Activated CD8-positive, alpha-beta memory T cell treated with anti-CD3 and anti-CD28 coated beads, Interleukin-2, amount 50 U/mL, for 24 hours (primary cell): ENCODE data around the gene MTIF3.
A peak's percentile ranks its signal among the peaks of the same experiment; 100 is the strongest.

Source experiments
- DNase-seq: peaks from one replicate; pipeline ENCODE4 v3.0.0-alpha.2; 2020; ENCODE audit errors: extremely low read depth

Gene MTIF3

DNA sequence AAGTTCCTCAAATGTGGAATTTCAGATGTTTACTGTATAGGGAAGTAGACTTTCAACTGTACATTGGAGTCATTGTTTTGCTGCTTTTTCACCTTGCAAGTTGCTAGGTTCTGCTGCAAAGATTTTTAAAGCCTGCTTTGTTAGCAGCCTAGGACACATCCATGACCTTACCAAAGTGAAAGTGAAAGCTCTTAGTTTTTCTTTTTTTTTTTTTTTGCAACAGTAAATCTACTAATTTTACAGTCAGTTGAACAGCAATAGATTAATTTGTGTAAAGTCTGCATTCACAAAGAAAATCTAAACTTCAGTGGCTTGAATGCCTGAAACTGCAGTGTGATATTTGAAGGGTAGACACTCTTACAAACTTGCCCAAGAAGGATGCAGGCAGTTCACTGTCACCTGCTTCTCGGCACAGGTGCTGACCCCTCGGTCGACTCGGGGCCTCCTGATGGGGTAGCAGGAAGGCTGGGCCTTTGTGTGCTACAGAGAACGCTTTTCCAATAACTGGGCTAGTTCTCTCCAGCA is 5.0 kb upstream of the MTIF3 start:
- no peak for DNase-seq

DNA sequence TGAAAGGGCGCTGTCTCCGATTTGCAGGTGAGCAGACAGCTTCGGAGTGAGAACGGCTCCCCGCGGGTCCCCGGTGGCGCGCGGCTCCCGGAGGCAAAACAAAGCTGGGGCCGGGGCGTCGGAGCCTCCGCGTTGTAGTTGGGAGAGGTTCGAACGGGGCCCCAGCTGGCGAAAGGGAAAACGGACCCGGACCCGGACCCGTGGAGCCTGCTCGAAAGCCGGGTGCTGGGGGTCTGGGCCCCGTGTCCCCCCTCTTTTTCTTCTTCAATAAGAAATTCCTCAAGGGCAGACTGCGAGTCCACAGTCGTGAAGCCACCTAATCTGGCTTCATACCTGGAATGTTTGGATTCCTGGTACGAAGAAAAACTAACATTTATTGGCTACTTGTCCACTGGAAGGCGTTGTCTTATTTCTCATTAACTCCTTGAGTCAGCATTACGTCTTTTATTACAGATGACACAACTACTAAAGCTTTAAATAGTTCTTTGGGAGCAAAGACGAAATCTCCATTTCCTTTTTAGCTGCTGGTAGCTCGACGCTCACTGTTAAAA is 632 bp upstream of the MTIF3 start:
- DNase-seq: no peak

DNA sequence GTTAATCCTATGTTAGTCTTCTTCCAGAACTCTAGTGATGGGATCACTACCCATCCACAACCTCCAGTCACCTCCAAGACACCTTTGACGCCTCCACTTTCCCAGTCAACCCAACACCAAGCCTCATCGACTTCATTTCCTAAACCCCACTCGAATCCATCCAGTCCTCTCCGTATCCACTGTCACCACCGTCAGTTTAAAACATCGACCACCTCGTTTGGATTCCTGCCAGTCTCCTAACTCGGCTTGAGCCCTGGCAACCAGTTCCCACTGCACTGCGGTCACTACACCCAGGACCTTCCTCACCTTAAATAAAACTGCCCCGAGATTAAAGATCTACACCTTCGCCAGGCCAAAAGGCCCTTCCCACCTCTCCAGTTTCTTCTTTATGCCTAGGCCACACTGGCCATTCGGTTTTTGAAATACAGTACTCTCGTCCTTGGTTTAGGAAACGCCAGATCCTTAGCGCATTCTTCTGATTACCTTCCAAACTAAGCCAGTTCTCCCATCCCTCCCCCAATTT is 1.2 kb downstream of the MTIF3 start:
- no peak for DNase-seq

DNA sequence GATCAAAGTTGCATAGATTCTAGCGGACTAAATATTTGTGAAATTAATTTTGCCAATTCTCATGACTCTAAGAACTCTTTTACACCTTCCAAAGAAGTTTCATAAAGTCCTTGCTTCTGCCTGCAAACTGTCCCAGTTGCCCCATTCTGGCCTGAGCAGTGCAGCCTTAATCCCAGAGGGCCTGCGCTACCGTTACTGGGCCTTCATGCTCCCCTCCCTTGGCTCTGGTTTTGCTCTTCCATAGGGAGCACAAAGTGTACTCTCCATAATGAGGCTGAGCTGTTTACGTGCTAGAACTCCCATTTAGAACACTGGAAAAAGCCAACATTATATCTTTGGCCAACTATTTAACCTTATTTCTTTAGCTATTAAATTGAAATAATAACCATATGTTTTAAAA is 2.1 kb downstream of the MTIF3 start:
- no peak for DNase-seq

DNA sequence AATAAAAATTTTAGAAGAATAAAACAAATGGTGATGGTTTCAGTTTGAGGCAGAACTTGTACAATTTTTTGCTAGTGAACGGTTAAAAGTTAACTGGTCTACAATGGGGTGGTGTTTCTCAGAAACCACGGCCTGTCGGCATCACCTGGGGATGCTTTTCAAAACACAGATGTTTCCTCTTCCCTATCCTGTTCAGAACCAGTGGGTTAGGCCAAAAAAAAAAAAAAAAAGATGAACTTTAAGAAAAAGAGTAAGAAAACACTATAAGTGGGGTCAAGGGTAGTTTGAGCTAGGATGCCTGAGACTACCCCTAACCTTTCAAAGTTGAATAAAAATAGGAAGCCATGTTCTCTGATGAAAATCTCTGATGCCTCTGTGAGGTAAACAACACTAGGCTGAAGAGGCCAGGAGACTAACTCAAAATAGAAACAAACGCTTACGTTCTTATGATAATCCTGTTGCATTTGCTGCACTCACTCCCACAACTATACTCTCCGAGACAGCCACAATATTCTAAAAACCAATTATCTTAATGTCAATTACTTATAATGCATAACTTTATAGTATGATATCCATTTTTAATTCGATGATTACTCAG is 3.3 kb downstream of the MTIF3 start:
- DNase-seq: no peak

DNA sequence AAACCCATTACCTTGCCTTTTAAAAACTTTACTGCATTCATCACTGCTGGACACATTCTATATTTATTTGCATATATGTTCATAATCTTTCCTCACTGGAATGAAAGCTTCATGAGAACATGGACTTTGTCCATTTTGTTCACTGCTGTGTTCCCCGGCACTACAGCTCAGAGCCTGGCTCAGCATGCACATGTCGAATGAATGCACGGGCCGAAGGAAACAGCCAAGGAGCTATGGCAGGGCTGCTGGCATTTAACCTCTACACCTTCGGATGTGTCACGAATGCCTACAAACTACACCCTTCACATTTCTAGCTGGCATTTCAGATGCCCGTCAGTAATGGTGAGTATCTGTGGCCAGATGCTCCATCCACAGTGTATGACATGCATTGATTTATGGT is 7.6 kb downstream of the MTIF3 start:
- no peak for DNase-seq

DNA sequence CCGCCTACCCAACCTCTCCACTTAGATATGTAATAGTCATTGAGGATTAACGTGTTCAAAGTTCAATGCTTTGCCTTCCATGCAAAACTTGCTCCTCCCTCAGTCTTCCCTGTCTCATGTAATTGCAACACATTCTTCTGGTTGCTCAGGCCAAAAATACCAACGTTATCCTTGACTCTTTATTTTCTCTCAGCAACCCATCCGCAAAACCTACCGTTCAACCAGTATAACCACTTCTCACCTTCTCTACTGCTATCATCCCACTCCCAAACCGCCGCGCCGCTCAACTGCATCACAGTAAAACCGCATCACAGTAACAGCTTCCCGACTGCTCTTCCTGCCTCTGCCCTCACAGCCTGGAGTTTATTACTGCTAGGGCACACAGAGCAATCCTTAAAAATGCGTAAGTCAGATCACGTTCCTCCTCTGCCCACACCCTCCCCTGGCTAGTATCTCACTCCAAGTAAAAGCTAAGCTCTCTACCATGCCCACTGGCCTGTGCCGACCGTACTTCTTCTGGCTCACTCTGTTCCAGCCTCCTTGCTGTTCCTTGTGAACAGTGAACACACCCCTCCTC is 8.2 kb downstream of the MTIF3 start:
- DNase-seq: no peak

DNA sequence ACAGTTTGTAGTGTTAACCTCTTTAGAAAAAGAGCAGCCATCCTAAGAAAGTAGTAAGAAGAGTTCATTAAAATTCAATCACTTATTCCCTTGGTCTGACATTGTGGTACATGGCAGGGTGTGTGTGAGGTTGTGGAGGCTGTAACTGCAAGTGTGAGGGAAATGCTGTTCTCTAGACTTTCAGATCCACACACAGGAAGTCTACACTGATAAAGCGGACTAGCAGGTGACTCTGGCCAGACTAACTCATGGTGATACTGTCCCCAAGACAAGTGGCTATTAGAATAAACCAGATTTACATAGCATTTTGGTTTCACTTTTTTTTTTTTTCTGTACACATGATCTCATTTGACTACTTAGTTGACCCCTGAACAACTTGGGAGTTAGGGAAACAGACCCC is 10.0 kb downstream of the MTIF3 start:
- no peak for DNase-seq

DNA sequence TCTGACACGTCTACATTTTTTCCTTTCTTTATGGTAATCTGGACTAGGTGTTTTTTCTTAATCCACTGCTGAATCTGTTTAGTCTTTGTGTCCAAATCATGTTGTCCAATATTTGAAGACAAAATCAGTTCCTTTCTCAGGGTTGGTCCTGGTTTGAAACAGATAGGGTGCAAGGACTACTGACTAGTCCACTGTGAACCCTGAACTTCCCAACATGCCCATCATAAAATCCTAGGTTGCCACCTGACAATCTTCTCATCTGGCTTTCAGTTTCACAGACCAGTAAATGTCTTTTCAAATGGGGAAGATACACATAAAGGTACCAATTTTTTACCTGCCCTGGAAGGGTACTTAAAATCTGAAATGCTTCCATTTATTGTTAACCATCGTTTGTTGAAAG is 13.2 kb downstream of the MTIF3 start:
- DNase-seq: no peak

DNA sequence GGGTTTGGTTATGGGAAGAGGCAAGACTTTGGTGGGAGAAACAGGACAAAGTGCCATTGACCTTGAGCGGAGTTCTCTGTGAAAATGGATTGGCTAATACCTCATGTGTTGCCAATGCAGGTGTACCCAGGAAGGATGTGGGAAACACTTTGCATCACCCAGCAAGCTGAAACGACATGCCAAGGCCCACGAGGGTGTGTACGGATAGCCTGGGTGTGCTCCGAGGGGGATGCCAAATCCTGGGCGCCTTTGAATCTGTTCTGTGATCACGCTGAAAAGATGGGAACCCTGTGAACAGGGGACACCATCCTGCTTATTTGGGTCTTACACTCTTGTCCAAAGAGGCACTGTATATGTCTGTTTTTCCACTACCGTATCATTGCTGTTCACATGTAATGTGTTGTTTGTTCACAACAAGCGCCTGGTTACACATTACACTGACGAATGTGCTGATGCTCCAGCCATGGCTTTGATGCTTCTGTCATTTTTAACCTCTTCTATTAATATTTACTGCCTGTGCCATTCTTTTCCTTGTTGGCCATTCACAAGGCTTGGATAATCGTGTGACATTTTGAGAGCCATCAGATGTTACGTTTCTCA is 17.7 kb downstream of the MTIF3 start:
- DNase-seq: no peak

DNA sequence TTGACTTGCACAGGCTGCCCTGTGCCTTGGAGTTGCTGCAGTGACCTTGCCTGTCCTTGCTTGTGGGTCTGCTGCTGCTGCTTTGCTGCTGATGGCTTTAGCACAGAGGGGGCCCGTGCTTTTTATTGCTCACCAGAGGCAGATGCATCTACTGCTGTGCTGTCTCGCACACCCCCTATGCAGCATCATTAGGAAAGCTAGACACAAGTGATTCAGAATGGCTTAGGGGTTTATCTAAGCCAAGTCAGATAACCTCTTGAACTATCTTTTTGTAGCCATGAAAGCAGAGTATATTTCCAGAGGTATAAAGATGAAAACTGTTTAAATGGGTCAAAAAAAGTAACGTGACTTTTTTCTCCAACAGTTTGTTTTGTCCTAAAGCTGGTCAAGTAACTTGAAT is 18.2 kb downstream of the MTIF3 start:
- DNase-seq: no peak

DNA sequence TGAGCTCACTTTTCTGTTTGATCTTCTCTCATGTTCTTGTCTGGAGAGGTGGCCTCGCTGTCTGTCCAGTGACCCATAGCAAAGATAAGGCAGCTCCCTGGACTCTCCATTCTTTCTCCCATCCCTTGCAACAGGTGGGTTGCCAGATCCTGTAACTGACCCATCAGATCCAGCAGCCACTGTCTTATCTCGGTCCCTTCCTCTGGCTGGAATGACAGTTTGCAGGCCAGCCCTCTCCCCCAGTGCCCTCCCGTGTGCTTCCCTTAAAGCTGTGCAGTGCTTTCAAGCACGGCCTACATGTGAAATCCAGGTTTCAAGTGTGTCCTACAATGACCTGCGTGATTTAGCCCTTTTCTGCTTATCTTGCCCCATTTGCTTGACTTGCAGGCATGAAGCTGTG is 22.2 kb downstream of the MTIF3 start:
- no peak for DNase-seq

DNA sequence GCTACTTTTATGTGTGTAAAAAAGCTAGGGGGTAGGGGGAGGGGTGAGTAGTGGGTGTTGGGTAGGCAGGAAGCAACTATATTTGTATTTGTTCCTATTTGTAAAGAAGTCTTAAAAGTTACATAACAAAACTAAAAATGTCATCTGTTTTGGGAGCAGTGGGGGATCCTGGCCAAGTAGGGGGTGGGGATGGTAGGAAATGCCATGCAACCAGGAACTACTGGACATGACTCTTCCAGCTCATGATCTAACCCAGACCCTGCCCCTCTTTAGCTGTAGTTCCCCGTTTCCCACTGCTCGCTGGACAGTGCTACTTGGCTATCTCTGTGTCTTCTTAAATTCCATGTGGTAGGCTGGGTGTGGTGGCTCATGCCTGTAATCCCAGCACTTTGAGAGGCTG is 22.7 kb downstream of the MTIF3 start:
- DNase-seq: no peak

DNA sequence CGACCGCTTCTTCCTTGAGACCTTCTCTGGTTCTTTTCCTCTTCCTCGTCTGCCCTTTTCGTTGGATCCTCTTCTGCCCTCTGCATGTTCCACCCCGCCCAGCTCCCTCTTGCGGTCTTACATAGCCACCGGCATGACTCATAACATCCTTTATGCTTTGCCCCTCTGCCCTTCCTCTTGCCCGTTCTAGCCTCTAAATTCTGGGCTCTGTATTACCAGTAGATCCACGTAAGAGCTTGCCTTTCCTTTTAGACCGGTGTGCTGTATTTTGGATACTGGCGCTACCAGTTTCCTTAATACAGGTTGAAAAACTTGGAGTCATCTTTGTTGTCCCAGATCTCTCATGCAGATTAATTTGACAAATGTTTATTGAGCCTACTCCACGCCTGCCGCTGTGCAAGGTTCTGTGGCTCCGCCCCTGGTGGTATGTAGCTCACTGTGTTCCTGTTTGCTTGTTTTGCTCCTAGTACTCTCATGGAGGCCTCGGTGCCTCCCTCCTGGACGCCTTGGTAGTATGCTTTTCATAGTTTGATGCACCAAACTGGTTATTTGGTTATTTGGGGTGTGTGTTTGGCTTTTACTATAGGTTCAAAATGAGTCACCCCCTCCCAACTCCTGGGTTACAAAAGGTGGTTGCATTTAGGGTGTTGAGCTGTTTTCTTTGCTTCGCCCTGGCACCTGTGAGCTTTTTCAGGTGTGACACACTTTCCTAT is 24.3 kb downstream of the MTIF3 start:
- no peak for DNase-seq

DNA sequence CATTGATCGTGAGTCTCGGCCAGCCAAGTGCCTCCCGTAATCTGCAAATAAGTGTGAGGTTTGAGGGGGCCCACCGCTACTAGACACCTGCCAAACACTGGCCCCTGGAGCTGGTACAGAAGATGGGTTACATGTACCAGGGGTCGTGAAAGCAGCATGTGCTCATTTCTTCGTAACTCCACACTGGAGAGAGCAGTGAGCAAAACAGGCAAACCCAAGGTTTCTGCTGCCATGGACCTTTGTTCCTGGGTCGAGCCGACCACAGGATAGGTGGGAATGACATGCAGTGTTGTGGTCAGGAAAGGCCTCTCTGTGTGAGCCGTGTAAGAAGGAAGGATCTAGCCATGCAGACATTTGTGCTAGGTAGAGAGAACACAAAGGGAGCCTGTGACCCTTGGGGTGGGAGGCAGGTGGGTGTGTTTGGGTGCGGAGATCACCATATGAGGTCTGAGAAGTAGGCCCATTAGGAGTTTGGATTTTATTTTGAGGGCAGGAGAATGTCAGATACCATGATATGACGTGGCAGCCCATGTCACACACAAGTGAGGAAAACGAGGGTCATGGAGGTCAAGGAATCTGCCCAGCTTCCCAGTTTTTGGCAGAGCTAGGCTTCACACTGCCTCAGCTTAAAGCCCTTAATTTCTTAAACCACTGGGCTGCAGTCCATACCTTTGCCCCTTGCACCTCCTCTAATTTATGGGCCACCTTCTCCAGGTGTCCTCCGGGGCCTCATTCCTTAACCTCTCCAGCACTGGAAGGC is 25.0 kb downstream of the MTIF3 start:
- no peak for DNase-seq

DNA sequence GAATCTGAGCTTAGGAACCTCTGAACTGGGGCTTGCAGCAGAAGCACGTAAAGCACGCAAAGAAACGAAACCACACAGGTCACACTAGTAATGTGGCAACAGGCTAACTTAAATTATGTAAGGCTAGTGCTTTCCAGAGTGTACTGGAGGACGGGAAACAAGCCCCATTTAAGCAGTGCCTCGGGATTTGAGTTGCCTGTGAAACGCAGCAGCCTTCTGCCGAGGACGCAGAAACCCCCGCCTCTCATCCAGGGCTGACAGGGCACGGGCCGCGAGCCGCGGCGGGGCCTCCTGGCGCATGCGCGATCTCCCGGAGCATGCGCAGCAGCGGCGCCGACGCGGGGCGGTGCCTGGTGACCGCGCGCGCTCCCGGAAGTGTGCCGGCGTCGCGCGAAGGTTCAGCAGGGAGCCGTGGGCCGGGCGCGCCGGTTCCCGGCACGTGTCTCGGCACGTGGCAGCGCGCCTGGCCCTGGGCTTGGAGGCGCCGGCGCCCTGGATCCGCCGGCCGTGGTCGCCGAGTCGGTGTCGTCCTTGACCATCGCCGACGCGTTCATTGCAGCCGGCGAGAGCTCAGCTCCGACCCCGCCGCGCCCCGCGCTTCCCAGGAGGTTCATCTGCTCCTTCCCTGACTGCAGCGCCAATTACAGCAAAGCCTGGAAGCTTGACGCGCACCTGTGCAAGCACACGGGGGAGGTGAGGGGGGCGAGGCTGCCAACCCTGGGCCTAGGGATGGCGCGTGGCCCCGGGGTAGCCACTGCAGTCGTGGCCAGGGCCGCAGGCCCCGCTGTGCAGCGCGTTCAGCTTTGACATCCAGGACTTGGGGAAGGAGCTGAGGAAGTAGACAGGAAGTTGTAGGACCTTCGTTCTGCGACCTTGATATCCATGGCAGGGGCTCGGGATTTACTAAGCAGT is 25.9 kb downstream of the MTIF3 start, which contains the start of gene GTF3A:
GTF3A (plus strand) TSS at position 374 of the 912 bp plus-strand sequence.
- DNase-seq: peak; percentile 57

DNA sequence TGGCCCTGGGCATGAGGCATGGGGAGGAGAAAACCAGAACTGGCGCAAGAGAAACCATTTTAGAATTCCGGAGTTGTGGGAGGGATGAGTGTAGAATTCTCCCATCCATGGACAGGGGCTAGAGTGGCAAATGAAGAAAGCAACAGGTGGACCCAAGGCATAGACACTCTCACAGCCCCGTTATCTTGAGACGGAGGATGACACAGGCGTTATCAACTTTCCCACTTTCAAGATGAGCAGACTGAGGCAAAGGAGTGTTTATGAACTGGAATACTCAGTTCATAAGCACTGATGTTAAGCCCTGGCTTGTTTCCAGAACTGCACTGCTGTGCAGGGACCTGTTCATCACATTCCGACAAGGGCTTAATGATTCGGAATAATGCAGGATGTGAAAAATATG is 27.0 kb downstream of the MTIF3 start:
- DNase-seq: no peak

DNA sequence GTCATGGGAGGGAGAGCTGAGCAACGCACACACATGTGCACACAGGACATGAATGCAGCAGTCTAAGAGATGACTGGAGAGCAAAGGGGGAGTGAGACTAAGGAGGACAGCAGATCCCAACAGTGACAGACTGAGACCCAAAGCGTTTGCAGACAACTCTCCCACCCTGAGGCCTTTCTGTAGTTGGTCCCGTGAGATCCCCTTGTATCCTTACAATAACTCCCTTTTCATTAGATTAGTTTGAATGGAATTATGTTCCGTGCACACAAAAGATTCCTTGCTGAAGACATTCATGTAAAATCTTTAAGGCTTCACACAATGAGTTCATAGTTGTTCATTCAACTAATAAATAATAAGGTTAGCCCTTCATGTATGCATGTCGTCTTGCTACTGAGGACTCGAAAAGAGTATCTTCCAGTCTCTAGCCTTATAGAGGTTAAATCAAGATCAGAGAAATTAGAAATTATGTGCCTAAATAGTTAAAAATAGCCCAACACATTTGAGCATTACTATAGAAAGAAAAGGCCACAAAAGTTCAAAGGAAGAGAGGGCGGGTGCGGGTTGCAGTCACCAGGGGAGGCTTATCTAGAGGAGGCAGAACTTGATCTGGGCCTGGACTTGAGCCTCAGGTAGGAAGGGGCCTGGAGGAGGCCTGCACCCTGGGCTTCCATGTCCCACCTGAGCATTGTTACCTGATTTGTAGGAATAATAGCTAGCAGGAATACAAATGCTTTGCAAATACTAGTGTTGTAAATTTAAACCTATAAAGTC is 29.1 kb downstream of the MTIF3 start:
- no peak for DNase-seq

DNA sequence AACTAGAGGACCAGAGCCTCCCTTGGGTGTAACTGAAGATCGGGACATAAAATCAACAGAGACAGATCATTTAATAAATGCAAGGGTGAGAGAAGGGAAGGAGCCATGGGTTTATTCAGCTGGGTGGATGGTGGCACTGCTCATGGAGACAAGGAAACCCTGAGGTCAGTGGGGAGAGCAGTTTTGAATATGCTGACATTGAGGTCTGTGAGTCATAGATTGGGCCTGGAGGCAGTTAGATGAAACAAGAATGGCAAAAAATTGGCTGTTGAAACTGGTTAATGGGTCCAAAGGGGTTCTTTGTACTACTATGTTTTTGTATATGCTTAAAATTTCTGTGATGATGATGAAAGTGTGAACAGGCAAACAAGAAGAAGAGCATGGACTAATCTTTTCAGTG is 31.0 kb downstream of the MTIF3 start:
- DNase-seq: no peak

DNA sequence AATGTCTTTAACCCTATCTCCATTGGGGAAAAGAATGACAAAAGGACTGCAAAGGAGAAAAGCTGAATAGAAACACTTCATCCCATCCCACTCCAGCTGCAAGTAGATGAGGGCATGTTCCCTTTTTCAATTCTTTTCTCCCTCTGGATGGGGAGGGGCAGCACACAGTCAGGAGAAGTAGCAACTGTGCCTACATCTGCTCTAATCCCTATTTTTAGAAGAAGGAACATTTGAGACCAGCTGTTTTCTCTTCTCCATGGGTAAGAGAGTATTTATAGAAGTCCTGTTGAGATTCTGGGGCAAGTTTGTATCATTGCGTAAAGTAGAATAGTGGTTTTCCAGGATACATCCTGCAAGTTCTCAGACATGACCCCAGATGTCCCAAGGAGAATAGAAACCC is 35.2 kb downstream of the MTIF3 start:
- DNase-seq: no peak
